Measurements from ENCODE around the gene SPECC1L.

The SPECC1L gene

DNA sequence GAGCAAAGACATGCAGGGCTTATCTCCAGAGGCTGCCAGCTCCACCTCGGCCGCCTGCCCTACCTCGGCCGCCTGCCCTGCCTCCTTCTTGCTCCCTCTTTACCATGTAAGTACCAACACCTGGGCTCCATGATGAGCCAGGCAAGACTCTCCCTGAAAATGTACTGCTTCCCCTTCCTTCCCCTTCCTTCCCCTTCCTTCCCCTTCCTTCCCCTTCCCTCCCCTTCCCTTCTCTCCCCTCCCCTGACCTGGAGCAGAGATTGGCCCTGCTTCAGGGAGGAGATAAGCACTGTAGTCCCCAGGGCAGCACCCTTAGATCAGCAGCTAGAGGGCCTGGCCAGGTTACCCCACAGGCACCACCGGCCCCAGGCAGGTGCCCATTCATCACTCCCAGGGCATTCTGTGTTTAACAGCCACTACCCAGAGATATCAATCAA is 131.3 kb downstream of the SPECC1L start:
- Histone ChIP-seq H3K27me3 (ENCODE audit: insufficient read depth, low read depth) (no peaks in the 10 kb centered on the region), H2AFZ (ENCODE audit: low read depth) (no peak overlapping the region), H3K4me1 (ENCODE audit: low read depth, poor library complexity, severe bottlenecking) (no peaks in the 10 kb centered on the region), H4K20me1 (ENCODE audit: insufficient read depth) (no peaks in the 10 kb centered on the region), H3K36me3 (ENCODE audit: insufficient read depth) (peaks cover 5% of the 10 kb centered on the region; the same call in 1 of the 2 replicates), H3K9ac (no peak overlapping the region), H3K4me3 (IDR thresholded peaks at IDR 0.05; ENCODE audit: insufficient read depth, low read depth, low read length) (no peak overlapping the region), H3K27ac (no peak overlapping the region), H3K79me2 (ENCODE audit: insufficient read depth, low read depth) (no peaks in the 10 kb centered on the region), H3K4me2 (no peak overlapping the region)
- TF ChIP-seq, protein P1, sequence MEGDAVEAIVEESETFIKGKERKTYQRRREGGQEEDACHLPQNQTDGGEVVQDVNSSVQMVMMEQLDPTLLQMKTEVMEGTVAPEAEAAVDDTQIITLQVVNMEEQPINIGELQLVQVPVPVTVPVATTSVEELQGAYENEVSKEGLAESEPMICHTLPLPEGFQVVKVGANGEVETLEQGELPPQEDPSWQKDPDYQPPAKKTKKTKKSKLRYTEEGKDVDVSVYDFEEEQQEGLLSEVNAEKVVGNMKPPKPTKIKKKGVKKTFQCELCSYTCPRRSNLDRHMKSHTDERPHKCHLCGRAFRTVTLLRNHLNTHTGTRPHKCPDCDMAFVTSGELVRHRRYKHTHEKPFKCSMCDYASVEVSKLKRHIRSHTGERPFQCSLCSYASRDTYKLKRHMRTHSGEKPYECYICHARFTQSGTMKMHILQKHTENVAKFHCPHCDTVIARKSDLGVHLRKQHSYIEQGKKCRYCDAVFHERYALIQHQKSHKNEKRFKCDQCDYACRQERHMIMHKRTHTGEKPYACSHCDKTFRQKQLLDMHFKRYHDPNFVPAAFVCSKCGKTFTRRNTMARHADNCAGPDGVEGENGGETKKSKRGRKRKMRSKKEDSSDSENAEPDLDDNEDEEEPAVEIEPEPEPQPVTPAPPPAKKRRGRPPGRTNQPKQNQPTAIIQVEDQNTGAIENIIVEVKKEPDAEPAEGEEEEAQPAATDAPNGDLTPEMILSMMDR (conservative IDR thresholded peaks at IDR 0.05; ENCODE audit: low read depth, low read length) = no peak

DNA sequence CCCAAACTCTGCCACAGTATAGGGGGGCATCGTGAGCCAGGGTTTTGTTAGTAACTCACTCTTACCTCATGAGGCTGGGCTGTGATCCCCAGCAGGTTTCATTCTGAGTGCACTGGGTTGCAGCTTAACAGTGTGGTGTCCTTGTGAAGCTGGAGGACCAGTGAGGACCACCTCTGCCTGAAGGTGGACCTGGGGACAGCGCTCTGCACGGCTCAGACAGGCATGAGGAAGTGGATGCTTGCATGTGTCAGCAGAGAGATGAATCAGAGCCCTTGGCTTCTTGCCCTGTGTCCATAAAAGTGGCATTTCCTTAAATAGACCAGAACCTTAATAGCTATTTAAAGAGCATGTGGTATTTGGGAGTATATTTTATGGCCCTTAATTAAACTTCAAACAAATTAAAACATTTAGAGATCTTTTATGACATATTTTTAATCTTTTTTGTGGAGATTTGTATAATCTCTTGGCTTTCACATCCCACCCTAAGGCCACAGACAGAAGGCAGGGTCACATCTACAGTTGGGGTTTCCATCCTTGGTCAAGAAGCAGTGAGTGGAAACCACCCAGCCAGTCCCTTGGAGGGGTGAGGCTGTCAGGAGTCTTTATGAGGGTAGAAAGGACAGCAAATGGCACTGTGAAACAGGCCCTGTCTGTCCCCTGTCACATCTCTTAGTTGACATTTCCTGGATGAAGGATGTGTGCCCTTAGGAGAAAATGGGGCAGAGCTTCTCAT is 132.0 kb downstream of the SPECC1L start:
- H3K4me3 ChIP-seq (IDR thresholded peaks at IDR 0.05; ENCODE audit: insufficient read depth, low read depth, low read length) = no peak overlapping the region
- H3K36me3 ChIP-seq (ENCODE audit: insufficient read depth) = peaks cover 5% of the 10 kb centered on the region; the same call in 1 of the 2 replicates
- H3K9ac ChIP-seq = no peak overlapping the region
- no peak overlapping the region for H3K27ac ChIP-seq
- TF ChIP-seq, protein P1 (conservative IDR thresholded peaks at IDR 0.05; ENCODE audit: low read depth, low read length) = no peak
- H3K4me2 ChIP-seq = no peak overlapping the region
- peaks cover 2% of the 10 kb centered on the region for H3K4me1 ChIP-seq (ENCODE audit: low read depth, poor library complexity, severe bottlenecking)
- H3K27me3 ChIP-seq (ENCODE audit: insufficient read depth, low read depth) = no peaks in the 10 kb centered on the region
- no peaks in the 10 kb centered on the region for H3K79me2 ChIP-seq (ENCODE audit: insufficient read depth, low read depth)
- no peak overlapping the region for H2AFZ ChIP-seq (ENCODE audit: low read depth)
- H4K20me1 ChIP-seq (ENCODE audit: insufficient read depth) = no peaks in the 10 kb centered on the region

DNA sequence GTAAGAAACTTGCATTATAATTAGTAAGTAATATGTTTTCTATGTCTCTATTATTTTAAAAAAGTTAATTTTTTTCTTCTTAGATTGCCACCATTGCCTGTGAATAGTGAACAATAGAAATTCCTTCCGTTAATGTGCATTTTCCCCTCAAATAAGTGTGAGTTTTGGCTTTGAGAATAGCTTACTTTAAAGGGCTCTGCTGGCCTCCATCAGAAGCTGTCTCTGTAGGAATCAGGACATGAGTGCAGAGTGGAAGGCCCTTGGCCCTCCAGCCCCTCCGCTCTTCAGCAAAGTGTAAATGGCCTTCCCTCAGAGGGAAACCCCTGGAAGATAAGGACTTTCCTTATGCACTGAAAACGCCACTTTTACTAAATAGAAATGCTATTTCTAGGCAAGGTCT is 132.7 kb downstream of the SPECC1L start:
- Histone ChIP-seq H3K79me2 (ENCODE audit: insufficient read depth, low read depth) (no peaks in the 10 kb centered on the region), H3K9ac (no peak overlapping the region), H3K27ac (no peak overlapping the region), H3K36me3 (ENCODE audit: insufficient read depth) (peaks cover 5% of the 10 kb centered on the region; the same call in 1 of the 2 replicates), H4K20me1 (ENCODE audit: insufficient read depth) (no peaks in the 10 kb centered on the region), H3K4me3 (IDR thresholded peaks at IDR 0.05; ENCODE audit: insufficient read depth, low read depth, low read length) (no peak overlapping the region), H3K27me3 (ENCODE audit: insufficient read depth, low read depth) (no peaks in the 10 kb centered on the region), H3K4me1 (ENCODE audit: low read depth, poor library complexity, severe bottlenecking) (peaks cover 9% of the 10 kb centered on the region), H3K4me2 (no peak overlapping the region), H2AFZ (ENCODE audit: low read depth) (no peak overlapping the region)
- TF ChIP-seq, protein P1 (conservative IDR thresholded peaks at IDR 0.05; ENCODE audit: low read depth, low read length) = no peak

DNA sequence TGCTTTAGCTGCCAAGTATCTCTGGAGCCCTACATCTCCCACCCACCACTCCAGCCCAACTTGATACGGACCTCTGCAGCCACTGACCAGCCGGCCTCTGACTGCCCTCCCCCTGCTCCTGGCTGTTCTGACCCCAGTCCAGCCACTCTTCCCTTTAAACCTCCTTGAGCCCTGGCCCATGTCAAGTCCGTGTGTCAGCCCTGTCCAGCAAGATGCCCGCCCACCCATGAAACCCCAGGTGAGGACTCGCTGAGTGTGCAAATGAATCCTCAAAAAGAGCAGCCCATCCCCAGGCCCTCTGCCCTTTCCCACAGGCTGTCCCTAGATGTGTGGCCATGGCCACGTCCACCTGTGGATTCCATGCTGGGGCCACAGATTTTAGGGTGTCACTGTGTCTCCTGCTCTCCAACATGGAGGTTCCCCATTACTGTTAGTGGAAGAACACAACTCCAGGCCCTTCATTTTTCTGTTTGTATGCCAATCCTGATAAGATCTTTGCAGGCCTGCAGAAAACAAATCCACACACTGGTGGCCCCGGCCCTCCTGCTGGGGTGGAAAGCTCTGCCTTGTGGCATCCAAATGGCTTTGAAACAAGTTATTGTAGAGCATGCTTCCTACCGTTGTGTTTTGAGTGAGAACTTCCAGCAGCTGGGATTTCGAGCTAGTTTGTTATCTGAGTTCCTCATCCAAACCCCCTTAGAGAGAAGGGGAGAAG is 134.1 kb downstream of the SPECC1L start:
- Histone ChIP-seq H3K9ac (no peak overlapping the region), H3K4me2 (no peak overlapping the region), H3K36me3 (ENCODE audit: insufficient read depth) (peaks cover 5% of the 10 kb centered on the region; the same call in 1 of the 2 replicates), H2AFZ (ENCODE audit: low read depth) (no peak overlapping the region), H3K79me2 (ENCODE audit: insufficient read depth, low read depth) (no peaks in the 10 kb centered on the region), H3K27me3 (ENCODE audit: insufficient read depth, low read depth) (no peaks in the 10 kb centered on the region), H3K27ac (no peak overlapping the region), H3K4me1 (ENCODE audit: low read depth, poor library complexity, severe bottlenecking) (peaks cover 23% of the 10 kb centered on the region), H3K4me3 (IDR thresholded peaks at IDR 0.05; ENCODE audit: insufficient read depth, low read depth, low read length) (no peak overlapping the region), H4K20me1 (ENCODE audit: insufficient read depth) (no peaks in the 10 kb centered on the region)
- TF ChIP-seq, protein P1 (conservative IDR thresholded peaks at IDR 0.05; ENCODE audit: low read depth, low read length) = no peak

Data from KMS-11 (cell line).